GM12878 (cell line): ENCODE data around the gene COX17. TPM values are rescaled to one million over a fixed set of nuclear protein-coding genes. Genes with fewer than 3 reads are reported as not detected.
A peak's percentile ranks its signal among the peaks of the same experiment; 100 is the strongest.

Experiments used
- ATF2 ChIP-seq: IDR thresholded peaks from 2 replicates; pipeline ENCODE4 v1.6.1; 2012; ENCODE audit warnings: low read length, inconsistent platforms
- ATF7 ChIP-seq: fragments of 450-650 bp; IDR thresholded peaks from 2 replicates; pipeline ENCODE4 v1.6.1; 2016; ENCODE audit warnings: low read depth, mild to moderate bottlenecking
- CEBPB ChIP-seq, 2 experiments: fragments of 150-350 bp in 1 of 2; IDR thresholded peaks; 2 replicates each; pipeline ENCODE4 v1.6.1; 2012 to 2014; ENCODE audit warnings: low read depth in 2 of 2, low read length in 2 of 2, borderline replicate concordance in 1 of 2, inconsistent platforms in 1 of 2
- CHD2 ChIP-seq: IDR thresholded peaks from 2 replicates; pipeline ENCODE4 v1.6.1; 2011; ENCODE audit warnings: low read depth, low read length, improper control_type of control experiment, borderline replicate concordance
- CREB1 ChIP-seq: IDR thresholded peaks from 2 replicates; pipeline ENCODE4 v1.6.1; 2012; ENCODE audit warnings: low read depth, mild to moderate bottlenecking, inconsistent platforms
- E2F4 ChIP-seq: IDR thresholded peaks from 2 replicates; pipeline ENCODE4 v1.6.1; 2012; ENCODE audit warnings: low read depth, low read length, improper control_type of control experiment
- EZH2 ChIP-seq: IDR thresholded peaks from 2 replicates; pipeline ENCODE4 v1.6.1; 2012; ENCODE audit warnings: low read depth, mild to moderate bottlenecking, control low read depth, inconsistent platforms, low read length, borderline replicate concordance; ENCODE audit not compliant: control insufficient read depth
- FOXM1 ChIP-seq: IDR thresholded peaks from 2 replicates; pipeline ENCODE4 v1.6.1; 2012; ENCODE audit warnings: low read depth, mild to moderate bottlenecking, inconsistent platforms, low read length, moderate library complexity
- JUNB ChIP-seq: IDR thresholded peaks from 2 replicates; pipeline ENCODE4 v1.6.1; 2016; ENCODE audit warnings: antibody characterized with exemption, mild to moderate bottlenecking
- LARP7 ChIP-seq: fragments of 450-650 bp; IDR thresholded peaks from 2 replicates; pipeline ENCODE4 v1.6.1; 2017; ENCODE audit warnings: mild to moderate bottlenecking
- MYB ChIP-seq: fragments of 150-350 bp; IDR thresholded peaks from 2 replicates; pipeline ENCODE4 v1.6.1; 2014; ENCODE audit warnings: mild to moderate bottlenecking, low read depth, low read length, borderline replicate concordance
- PBX3 ChIP-seq: IDR thresholded peaks from 2 replicates; pipeline ENCODE4 v1.6.1; 2011; ENCODE audit warnings: mild to moderate bottlenecking, low read depth, low read length, moderate library complexity; ENCODE audit not compliant: insufficient replicate concordance
- POLR2A ChIP-seq: IDR thresholded peaks from 2 replicates; pipeline ENCODE4 v1.6.1; 2011; ENCODE audit warnings: low read depth, mild to moderate bottlenecking, low read length
- RCOR1 ChIP-seq: conservative IDR thresholded peaks from 2 replicates; pipeline ENCODE4 v1.6.1; 2012; ENCODE audit warnings: low read depth, low read length, improper control_type of control experiment
- SKIL ChIP-seq: fragments of 450-650 bp; IDR thresholded peaks from 2 replicates; pipeline ENCODE4 v1.6.1; 2017; ENCODE audit warnings: mild to moderate bottlenecking, low read depth, inconsistent platforms; ENCODE audit not compliant: poor library complexity, severe bottlenecking
- SPI1 ChIP-seq: IDR thresholded peaks from 2 replicates; pipeline ENCODE4 v1.6.1; 2011; ENCODE audit warnings: low read depth, mild to moderate bottlenecking, low read length, moderate library complexity, borderline replicate concordance; ENCODE audit not compliant: insufficient read depth
- YY1 ChIP-seq: IDR thresholded peaks from 2 replicates; pipeline ENCODE4 v1.6.1; 2011; ENCODE audit warnings: low read depth, mild to moderate bottlenecking, low read length
- polyA plus RNA-seq, 11 experiments: library from polyadenylated mRNA; depleted of rRNA in 4 of 11; unstranded in 6 of 11; stranded (reverse) in 5 of 11; fragments of >200 nt; fragmentation: Nextera tagmentation in 4 of 11; fragmentation: Illumina TruSeq in 1 of 11; extraction: Ambion mirVana in 4 of 11; extraction: Trizol in 1 of 11; gene quantifications; 1 replicate in 1 of 11; 2 replicates in 10 of 11; pipeline versions ENCODE4 v1.2.1 to v1.2.3, GENCODE V29; 2011 to 2016; ENCODE audit warnings: inconsistent platforms in 2 of 11, missing spikeins in 2 of 11, low read depth in 1 of 11
- total RNA-seq, 4 experiments: library from RNA; depleted of rRNA in 3 of 4; stranded (reverse); fragments of >200 nt in 3 of 4; fragmentation: Illumina TruSeq in 1 of 4; extraction: Trizol in 1 of 4; gene quantifications; 2 replicates each; pipeline versions ENCODE4 v1.2.1 to v1.2.3, GENCODE V29; 2013 to 2021

COX17 gene
- total and polyA plus RNA-seq, 10 of the 15 experiments (the other 5 are each of a cell fraction or from before 2014, with no cell fraction given), result 111 to 717 (median 243) TPM

GRCh38 chr3:119677641-119677934, 382 bp upstream of the COX17 start (continued):
- TF ChIP-seq SPI1, result no peak
- no peak for TF ChIP-seq LARP7
- TF ChIP-seq ATF7, result peak; percentile 51
- no peak for TF ChIP-seq RCOR1
- TF ChIP-seq YY1, result 0 out of 2 replicates have a peak, but pooled peaks have one; percentile 55
- no peak for TF ChIP-seq MYB
- peak; percentile 59 for TF ChIP-seq SKIL
- no peak for TF ChIP-seq E2F4
- 0 out of 2 replicates have a peak, but pooled peaks have one; percentile 35 for TF ChIP-seq ATF2
- peak; percentile 46; the same call in 1 of the 2 replicates for TF ChIP-seq FOXM1
- peak; percentile 51; the same call in 1 of the 2 replicates for TF ChIP-seq JUNB
- TF ChIP-seq CREB1, result peak; percentile 40; the same call in 1 of the 2 replicates
- no peak for TF ChIP-seq CHD2
- no peak for TF ChIP-seq PBX3
- TF ChIP-seq CEBPB (IDR thresholded peaks at IDR 0.05; ENCODE audit: borderline replicate concordance in 1 of 2, low read depth in 2 of 2, low read length in 2 of 2), result no peak
- no peak for TF ChIP-seq EZH2
- TF ChIP-seq POLR2A, result no peak; the same call in 1 of the 2 replicates
